ENCODE measurements around the gene KCNT2.
"Not testable (repeated sequence)": the region's sequence is repeated elsewhere in the genome, so short reads cannot be mapped to it uniquely, and the experiment has no call there.

Gene KCNT2

GRCh38 chr1:196302981-196303380 lies 305.3 kb downstream of the KCNT2 start:
- no peak for DNase-seq (ENCODE audit: low read depth in 2 of 2)
- no peak overlapping the region for H3K4me3 ChIP-seq (replicated peaks in 1 of 2; ENCODE audit: low read depth in 2 of 2, low read length in 2 of 2)
- TF ChIP-seq CTCF (IDR thresholded peaks at IDR 0.05; ENCODE audit: low read depth, low read length): no peak

GRCh38 chr1:196302420-196302819 lies 305.8 kb downstream of the KCNT2 start:
- no peak for TF ChIP-seq CTCF (IDR thresholded peaks at IDR 0.05; ENCODE audit: low read depth, low read length)
- H3K4me3 ChIP-seq (replicated peaks in 1 of 2; ENCODE audit: low read depth in 2 of 2, low read length in 2 of 2): no peak overlapping the region
- no peak for DNase-seq (ENCODE audit: low read depth in 2 of 2)

GRCh38 chr1:196295766-196296165 lies 312.5 kb downstream of the KCNT2 start:
- no peak overlapping the region for H3K4me3 ChIP-seq (replicated peaks in 1 of 2; ENCODE audit: low read depth in 2 of 2, low read length in 2 of 2)
- peak in 1 of 2 donors; percentile 11 for DNase-seq (ENCODE audit: low read depth in 2 of 2)
- TF ChIP-seq CTCF (IDR thresholded peaks at IDR 0.05; ENCODE audit: low read depth, low read length): no peak

- H3K4me3 ChIP-seq (replicated peaks in 1 of 2; ENCODE audit: low read depth in 2 of 2, low read length in 2 of 2): no peak overlapping the region
- no peak for DNase-seq (ENCODE audit: low read depth in 2 of 2)
- TF ChIP-seq CTCF (IDR thresholded peaks at IDR 0.05; ENCODE audit: low read depth, low read length): no peak
These were observed 329.4 kb downstream of the KCNT2 start for GRCh38 chr1:196278816-196279215.

GRCh38 chr1:196277860-196278259 lies 330.4 kb downstream of the KCNT2 start:
- H3K4me3 ChIP-seq (replicated peaks in 1 of 2; ENCODE audit: low read depth in 2 of 2, low read length in 2 of 2): no peak overlapping the region
- TF ChIP-seq CTCF (IDR thresholded peaks at IDR 0.05; ENCODE audit: low read depth, low read length): no peak
- DNase-seq (ENCODE audit: low read depth in 2 of 2): no peak

- TF ChIP-seq CTCF (IDR thresholded peaks at IDR 0.05; ENCODE audit: low read depth, low read length): no peak
- DNase-seq (ENCODE audit: low read depth in 2 of 2): no peak
- no peak overlapping the region for H3K4me3 ChIP-seq (replicated peaks in 1 of 2; ENCODE audit: low read depth in 2 of 2, low read length in 2 of 2)
These were observed 336.9 kb downstream of the KCNT2 start for GRCh38 chr1:196271212-196271947.

- not testable (repeated sequence) for H3K4me3 ChIP-seq (replicated peaks in 1 of 2; ENCODE audit: low read depth in 2 of 2, low read length in 2 of 2); DNase-seq (ENCODE audit: low read depth in 2 of 2)
These were observed 345.2 kb downstream of the KCNT2 start for GRCh38 chr1:196263086-196263485.
